HG03175 (cell line): ENCODE measurements around the gene SPAG16.

Experiments used
- ATAC-seq: cut with Tn5 transposase; IDR thresholded peaks from one replicate; pipeline ENCODE4 v1.9.1; 2021; ENCODE audit warnings: mild to moderate bottlenecking, moderate library complexity; ENCODE audit not compliant: unreplicated experiment

SPAG16 gene

DNA sequence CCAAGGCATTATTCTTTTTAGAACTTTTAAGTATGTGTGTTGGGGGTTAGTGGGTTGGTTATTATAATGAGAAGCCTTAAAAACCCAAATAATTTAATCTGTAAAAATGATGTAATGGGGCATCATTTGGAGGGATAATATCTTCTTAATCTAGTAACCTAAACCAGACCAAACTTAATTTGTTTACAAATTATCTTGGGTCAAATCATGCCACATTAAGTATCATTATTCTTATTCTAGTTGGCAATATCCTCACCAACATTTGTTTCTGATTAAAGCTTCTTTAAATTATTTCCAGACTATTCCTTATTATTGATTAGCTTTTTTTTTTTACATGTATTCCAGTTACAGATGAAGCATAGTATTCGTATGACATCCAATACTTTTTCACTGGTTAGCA, 1041.1 kb downstream of the SPAG16 start:
- ATAC-seq = no peak

DNA sequence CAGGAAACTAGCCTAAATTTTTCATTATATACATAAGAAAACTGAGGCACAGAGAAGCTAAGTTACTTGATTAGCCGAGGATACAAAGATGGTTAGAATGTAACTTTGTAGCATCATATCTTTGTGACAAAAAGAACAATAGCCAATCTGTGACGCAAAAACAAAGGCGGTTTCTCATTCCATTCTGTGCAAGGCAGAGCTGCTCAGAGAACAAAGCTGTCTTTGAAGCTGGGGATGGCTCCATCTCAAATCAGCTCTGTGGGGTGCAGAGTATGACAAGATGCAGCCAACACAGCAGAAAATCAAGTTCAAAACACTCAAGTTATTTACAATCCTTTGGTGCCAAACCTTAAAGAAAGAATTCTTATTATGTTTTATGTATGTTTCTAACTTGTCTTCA, 1044.7 kb downstream of the SPAG16 start:
- no peak for ATAC-seq

DNA sequence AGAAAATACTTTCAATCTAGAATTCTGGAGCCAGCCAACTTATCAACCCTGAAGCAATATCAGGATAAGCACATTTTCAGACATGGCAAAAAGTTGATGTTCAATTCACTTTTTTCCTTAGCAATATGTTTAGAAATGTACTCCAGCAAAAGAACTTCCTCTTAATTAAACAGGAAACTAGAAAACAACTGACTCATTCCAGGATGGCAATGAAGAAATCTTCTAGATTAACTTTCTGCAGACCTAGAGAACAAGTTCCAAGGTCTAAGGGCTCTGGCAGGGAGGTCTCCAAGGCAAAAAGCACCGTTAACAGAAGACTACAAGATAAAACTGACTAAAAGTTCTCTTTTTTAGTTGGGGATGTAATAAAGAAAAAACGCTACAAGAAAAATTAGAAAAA, 1057.4 kb downstream of the SPAG16 start:
- no peak for ATAC-seq

- ATAC-seq = no peak
Measured at GRCh38 chr2:214358506-214358905, 1074.2 kb downstream of the SPAG16 start.

DNA sequence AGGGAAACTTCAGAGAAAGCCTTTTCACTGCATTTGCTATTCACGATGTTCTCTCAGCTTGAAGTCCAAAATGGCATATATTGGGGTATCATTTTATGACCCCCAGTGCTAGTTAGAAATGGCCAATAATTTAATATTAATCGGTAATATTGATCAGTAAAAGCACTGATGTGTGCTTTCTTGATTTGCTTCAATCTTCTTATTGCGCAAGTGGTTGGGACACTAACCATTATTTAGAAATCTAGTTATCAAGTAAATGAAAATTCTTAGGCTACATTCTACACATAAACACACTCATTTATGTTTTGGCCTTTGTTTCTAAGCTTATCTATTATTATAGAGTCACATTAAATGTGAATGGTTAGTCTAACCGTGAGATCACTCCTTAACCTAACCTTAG, 1076.9 kb downstream of the SPAG16 start:
- no peak for ATAC-seq

DNA sequence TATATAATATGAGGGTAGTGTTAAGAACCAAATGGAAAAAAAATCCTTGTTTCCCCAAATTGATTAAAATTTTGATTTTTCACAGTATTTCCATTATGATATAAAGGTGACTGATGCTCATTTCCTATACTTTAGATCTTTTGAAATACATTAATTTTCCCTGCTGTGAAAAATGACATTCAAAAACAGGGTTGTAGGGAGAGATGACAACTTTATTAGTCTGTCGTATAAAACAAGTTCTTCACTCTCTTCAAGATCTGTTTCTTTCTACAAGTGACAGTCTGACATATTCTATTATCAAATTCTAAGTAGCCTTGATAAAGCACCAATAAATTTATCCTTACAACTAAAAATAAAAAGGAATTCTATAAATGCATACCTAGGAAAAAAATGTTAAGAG, 1081.3 kb downstream of the SPAG16 start:
- ATAC-seq = no peak

- no peak for ATAC-seq
Measured at GRCh38 chr2:214367171-214367570, 1082.9 kb downstream of the SPAG16 start.

- no peak for ATAC-seq
Measured at GRCh38 chr2:214376618-214377285, 1092.5 kb downstream of the SPAG16 start.

DNA sequence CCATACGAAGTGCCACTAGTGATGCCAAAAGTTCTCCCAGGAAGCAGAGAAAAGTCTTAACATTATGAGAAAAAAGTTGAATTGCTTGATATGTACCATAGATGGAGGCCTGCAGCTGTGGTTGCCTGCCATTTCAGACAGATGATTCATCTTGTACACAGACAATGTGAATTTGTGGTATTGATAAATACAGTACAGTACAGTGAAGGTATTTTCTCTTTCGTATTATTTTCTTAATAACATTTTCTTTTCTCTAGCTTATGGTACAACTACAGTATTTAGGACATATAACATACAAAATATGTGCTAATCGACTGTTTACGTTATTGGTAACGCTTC, 1093.0 kb downstream of the SPAG16 start:
- no peak for ATAC-seq

GRCh38 chr2:214378455-214379103, 1094.3 kb downstream of the SPAG16 start:
- ATAC-seq = no peak

DNA sequence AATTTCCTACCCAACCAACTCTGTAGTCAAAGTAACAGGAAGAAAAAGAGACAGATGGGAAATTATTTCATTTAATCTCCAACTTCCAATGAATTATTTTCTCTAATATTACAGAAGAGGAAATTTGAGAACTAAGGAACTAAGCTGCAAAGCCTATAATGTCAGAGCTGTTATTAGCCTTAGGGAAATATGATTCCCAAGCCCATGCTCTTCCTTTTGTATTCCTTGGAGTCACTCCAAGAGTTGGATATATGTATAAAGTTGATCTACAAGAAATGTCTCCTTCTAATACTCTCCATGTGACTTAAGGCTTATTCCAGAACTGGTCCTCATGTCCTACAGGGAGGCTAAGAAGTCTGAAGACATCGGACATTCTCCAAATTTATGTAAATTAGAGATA, 1095.0 kb downstream of the SPAG16 start:
- no peak for ATAC-seq

- no peak for ATAC-seq
Measured at GRCh38 chr2:214380681-214381080, 1096.4 kb downstream of the SPAG16 start.

GRCh38 chr2:214382229-214382628, 1098.0 kb downstream of the SPAG16 start:
- ATAC-seq = no peak

DNA sequence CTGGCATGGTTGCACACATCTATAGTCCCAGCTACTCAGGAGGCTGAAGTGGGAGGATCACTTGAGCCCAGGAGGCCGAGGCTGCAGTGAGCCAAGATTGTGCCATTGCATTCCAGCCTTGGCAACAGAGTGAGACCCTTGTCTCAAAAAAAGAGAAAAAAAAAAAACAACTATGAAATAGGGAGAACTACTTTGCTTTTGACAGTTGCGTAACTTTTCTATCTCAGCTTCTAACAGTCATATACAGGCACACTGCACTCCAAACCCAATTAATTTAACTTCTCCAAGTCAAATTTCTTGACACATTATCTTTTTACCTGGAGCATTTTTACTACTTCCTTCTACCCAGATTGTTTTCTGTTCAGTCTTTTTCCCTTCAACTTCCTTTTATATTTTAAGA, 1102.5 kb downstream of the SPAG16 start:
- no peak for ATAC-seq

DNA sequence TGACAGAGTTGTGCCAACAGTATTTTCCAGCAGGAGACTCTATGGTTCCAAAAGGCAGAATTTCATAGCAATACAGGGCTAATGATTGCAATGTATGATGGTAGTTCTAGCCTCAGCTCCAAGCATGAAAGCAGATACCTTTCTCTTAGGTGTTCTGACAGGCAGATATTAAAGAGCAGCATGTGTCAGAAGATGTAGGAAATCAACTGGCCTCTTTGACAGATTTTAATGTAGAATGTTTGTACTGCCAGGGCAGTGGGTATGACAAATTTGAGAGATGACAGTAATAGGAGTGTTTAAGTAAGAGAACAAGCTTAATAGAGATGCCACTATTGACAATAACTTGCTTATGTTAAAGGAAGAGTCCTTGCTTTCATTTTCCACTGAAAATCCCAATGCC, 1105.1 kb downstream of the SPAG16 start:
- ATAC-seq = no peak

GRCh38 chr2:214393796-214394195, 1109.5 kb downstream of the SPAG16 start:
- no peak for ATAC-seq

- no peak for ATAC-seq
Measured at GRCh38 chr2:214395040-214395439, 1110.8 kb downstream of the SPAG16 start.

DNA sequence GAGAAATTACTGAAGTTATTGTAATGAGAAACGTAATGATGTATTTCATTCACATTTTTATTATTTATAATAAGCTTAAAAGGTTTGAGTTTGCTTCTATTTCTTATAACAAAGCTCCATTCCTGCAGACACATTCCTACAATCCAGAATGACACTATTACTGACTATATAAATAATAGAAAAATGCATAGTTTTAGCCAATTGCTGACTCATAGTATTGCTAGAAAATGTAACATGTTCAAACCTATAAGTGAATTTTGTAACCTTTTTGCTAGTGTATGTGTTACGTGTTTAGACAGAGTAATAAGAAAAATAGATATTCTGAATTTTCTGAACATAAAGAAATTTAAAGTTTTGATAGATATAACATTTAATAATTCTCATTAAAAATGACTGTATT, 1117.3 kb downstream of the SPAG16 start:
- no peak for ATAC-seq

DNA sequence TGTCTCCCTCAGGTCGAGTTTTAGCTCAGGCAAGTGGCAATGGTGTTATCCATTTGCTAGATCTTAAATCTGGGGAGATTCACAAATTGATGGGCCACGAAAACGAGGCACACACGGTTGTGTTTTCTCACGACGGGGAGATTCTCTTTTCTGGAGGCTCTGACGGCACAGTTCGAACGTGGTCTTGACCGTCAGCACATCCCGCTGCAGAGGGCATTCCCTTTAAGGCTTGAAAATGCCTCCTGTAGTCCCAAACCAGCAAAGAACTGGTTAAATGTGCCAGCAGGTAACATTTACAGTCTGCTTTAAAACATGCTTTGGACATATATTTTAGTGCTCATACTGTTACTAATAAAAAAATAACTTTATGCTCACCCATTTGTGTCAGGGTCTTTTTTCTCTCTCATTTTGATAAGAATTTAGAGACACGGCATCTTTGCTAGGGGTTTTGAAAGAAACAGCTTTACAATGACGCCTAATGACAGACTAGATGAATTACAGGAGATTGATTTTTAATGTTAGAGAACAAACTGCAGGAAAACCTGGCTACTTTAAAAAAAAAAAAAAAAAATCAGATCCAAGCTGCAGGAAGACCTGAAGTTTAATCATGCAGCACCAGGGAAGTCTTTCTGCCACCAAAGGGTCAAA, 1126.0 kb downstream of the SPAG16 start:
- ATAC-seq = no peak

DNA sequence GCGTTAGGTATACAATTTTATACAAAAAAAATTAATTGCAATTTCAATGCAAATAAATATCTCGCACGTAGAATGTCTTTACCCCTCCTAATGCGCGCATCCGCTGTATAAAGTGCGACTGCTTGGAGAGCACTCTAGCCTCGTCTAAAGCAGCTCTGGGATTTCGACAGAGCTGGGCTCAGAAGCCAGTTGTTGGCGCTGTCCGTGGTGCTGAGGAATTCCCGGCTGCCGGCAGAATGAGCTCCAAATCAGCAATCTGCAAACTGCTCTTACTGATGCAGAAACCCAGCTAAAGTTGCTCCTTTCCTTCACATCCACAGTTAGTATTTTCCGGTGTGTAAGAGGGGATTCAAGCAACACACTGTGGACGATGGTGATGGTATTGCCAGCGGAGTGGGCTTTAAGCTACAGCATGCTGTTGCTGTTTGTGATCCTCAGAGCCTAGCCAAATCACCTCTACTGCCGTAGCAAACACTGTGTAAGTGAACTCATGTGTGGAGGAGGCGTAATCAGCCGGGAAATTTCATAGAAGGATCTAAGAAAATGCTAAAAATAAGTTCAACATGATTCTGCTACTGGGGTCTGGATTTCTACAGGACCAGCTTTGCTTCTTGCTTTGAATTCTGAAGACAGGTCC, 1126.8 kb downstream of the SPAG16 start, which contains the start of gene VWC2L:
VWC2L (plus strand) TSS at position 137 of the 637 bp plus-strand sequence. CDS start 3,140 bp downstream, outside the sequence.
- ATAC-seq = no peak

GRCh38 chr2:214412679-214413078, 1128.4 kb downstream of the SPAG16 start:
- ATAC-seq = no peak

- no peak for ATAC-seq
Measured at GRCh38 chr2:214436470-214436869, 1152.2 kb downstream of the SPAG16 start.
